Liver (tissue), 3 donors: ENCODE data around the gene DOCK9.

Experiments used
- CTCF ChIP-seq: fragments of 150-350 bp; IDR thresholded peaks from 2 replicates; pipeline ENCODE4 v1.5.1; 2017; ENCODE audit warnings: improper control_type of control experiment, low read depth, low read length; ENCODE audit not compliant: missing input control
- FOXA1 ChIP-seq: IDR thresholded peaks from 2 replicates; pipeline ENCODE4 v1.6.1; 2016; ENCODE audit warnings: antibody characterized with exemption
- MAX ChIP-seq: IDR thresholded peaks from 2 replicates; pipeline ENCODE4 v1.6.1; 2016; ENCODE audit warnings: antibody characterized with exemption
- RAD21 ChIP-seq, 2 donors: IDR thresholded peaks; 2 replicates each; pipeline ENCODE4 v1.6.1; 2016; ENCODE audit warnings: antibody characterized with exemption in 2 of 2, mild to moderate bottlenecking in 2 of 2
- TAF1 ChIP-seq: conservative IDR thresholded peaks from 2 replicates; pipeline ENCODE4 v1.6.1; 2016; ENCODE audit warnings: antibody characterized with exemption, mild to moderate bottlenecking
- donor health status: healthy.
- donor health status: healthy.

GRCh38 chr13:98765996-98766519 lies 211.8 kb downstream of the DOCK9 start:
- TF ChIP-seq FOXA1: no peak
- no peak for TF ChIP-seq CTCF
- TF ChIP-seq RAD21 (IDR thresholded peaks at IDR 0.05): no peak
- TF ChIP-seq TAF1: no peak
- TF ChIP-seq MAX: no peak
